H1 (cell line): ENCODE measurements around the gene RBBP8. TPM values are rescaled to one million over a fixed set of nuclear protein-coding genes. Genes with fewer than 3 reads are reported as not detected.
A peak's percentile ranks its signal among the peaks of the same experiment; 100 is the strongest.

Experiments used
- BACH1 ChIP-seq: IDR thresholded peaks from 2 replicates; pipeline ENCODE4 v1.6.1; 2012; ENCODE audit warnings: low read length, improper control_type of control experiment
- CHD2 ChIP-seq: IDR thresholded peaks from 2 replicates; pipeline ENCODE4 v1.6.1; 2012; ENCODE audit warnings: low read length, improper control_type of control experiment
- GABPA ChIP-seq: IDR thresholded peaks from 2 replicates; pipeline ENCODE4 v1.6.1; 2011; ENCODE audit warnings: mild to moderate bottlenecking, low read length, moderate library complexity, borderline replicate concordance; ENCODE audit not compliant: insufficient read depth
- KDM5A ChIP-seq: fragments of 200-600 bp; IDR thresholded peaks from 2 replicates; pipeline ENCODE4 v1.7.1; 2012; ENCODE audit warnings: mild to moderate bottlenecking, low read length, inconsistent platforms, mixed read lengths
- MAFK ChIP-seq: IDR thresholded peaks from 2 replicates; pipeline ENCODE4 v1.6.1; 2012; ENCODE audit warnings: low read depth, mild to moderate bottlenecking, improper control_type of control experiment, low read length
- SP4 ChIP-seq: IDR thresholded peaks from 2 replicates; pipeline ENCODE4 v1.6.1; 2012; ENCODE audit warnings: low read length, inconsistent platforms
- TBP ChIP-seq: IDR thresholded peaks from 2 replicates; pipeline ENCODE4 v1.6.1; 2011; ENCODE audit warnings: low read depth, low read length, improper control_type of control experiment
- YY1 ChIP-seq: IDR thresholded peaks from 2 replicates; pipeline ENCODE4 v1.6.1; 2011; ENCODE audit warnings: low read depth, mild to moderate bottlenecking, low read length
- polyA plus RNA-seq, 7 experiments: library from polyadenylated mRNA; depleted of rRNA in 3 of 7; stranded (reverse) in 5 of 7; unstranded in 2 of 7; fragments of >200 nt in 5 of 7; fragments of 200-250 nt in 2 of 7; gene quantifications; 1 replicate in 5 of 7; 2 replicates in 1 of 7; 4 replicates in 1 of 7; pipeline versions ENCODE4 v1.2.1 to v1.2.3, GENCODE V29; 2011 to 2013; ENCODE audit warnings: missing spikeins in 2 of 7, mixed read lengths in 2 of 7
- total RNA-seq: library from RNA; stranded (reverse); fragmentation: NEBNext Ultra II Directional; extraction: Animal tissue kit (Norgen Biotek cat#: 25700); gene quantifications from 2 replicates; pipeline ENCODE4 v1.2.1, GENCODE V29; 2021
- TF ChIP-seq, protein P1 (sequence below), 3 experiments: IDR thresholded peaks; 1 replicate in 2 of 3; 2 replicates in 1 of 3; pipeline versions ENCODE4 v1.5.1 to v1.6.1; 2011; ENCODE audit warnings: low read length in 3 of 3, mild to moderate bottlenecking in 3 of 3, inconsistent platforms in 2 of 3, low read depth in 1 of 3, moderate library complexity in 1 of 3; ENCODE audit not compliant: insufficient read depth in 1 of 3; ENCODE audit errors: control extremely low read depth in 1 of 3

The RBBP8 gene
- total and polyA plus RNA-seq, 2 of the 8 experiments (the other 6 are each of a cell fraction or from before 2014, with no cell fraction given), result 16.1 to 65.8 TPM

DNA sequence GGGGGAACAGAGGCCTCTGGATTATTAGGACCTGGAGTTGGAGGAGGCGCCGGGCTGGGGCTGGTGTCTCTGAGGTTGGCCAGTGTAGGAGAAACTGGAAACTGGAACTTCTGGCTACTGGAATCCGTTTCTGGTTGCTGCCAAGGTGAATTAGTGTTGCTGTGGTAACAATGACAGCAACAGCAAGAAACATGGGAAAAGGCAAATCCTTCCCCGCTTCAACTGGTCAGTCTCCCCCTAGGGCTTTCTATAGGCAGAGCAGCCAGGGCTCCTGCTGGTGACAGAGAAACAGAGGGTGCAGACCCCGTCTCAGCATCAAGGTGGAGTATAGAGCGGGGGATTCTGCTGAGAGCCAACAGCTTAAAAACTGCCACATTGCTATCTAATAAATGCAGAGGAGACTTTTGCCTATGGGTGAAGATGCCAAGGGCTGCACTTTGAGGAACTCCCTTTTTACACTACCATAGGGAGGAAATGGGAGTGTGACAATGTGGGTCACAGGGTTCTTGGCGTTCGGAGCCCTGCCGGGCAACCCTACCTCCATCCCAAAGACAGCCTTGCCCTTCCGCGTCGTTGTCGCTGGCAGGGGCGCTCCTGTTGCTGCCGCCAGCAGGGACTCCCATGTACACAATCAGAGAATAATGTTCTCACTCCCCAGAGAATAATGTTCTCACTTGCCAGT lies 120.8 kb downstream of the RBBP8 start (continued):
- TF ChIP-seq CHD2 (no peak), KDM5A (no peak), YY1 (no peak), MAFK (no peak), BACH1 (no peak), TBP (no peak), SP4 (no peak), GABPA (no peak)
- TF ChIP-seq, protein P1, sequence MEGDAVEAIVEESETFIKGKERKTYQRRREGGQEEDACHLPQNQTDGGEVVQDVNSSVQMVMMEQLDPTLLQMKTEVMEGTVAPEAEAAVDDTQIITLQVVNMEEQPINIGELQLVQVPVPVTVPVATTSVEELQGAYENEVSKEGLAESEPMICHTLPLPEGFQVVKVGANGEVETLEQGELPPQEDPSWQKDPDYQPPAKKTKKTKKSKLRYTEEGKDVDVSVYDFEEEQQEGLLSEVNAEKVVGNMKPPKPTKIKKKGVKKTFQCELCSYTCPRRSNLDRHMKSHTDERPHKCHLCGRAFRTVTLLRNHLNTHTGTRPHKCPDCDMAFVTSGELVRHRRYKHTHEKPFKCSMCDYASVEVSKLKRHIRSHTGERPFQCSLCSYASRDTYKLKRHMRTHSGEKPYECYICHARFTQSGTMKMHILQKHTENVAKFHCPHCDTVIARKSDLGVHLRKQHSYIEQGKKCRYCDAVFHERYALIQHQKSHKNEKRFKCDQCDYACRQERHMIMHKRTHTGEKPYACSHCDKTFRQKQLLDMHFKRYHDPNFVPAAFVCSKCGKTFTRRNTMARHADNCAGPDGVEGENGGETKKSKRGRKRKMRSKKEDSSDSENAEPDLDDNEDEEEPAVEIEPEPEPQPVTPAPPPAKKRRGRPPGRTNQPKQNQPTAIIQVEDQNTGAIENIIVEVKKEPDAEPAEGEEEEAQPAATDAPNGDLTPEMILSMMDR (IDR thresholded peaks at IDR 0.05; ENCODE audit: control extremely low read depth in 1 of 3, insufficient read depth in 1 of 3, low read depth in 1 of 3, low read length in 3 of 3), result peak; percentile 65 to 94 (median 84)
